ENCODE measurements around the gene TBC1D9B.
A peak's percentile ranks its signal among the peaks of the same experiment; 100 is the strongest.

Gene TBC1D9B

DNA sequence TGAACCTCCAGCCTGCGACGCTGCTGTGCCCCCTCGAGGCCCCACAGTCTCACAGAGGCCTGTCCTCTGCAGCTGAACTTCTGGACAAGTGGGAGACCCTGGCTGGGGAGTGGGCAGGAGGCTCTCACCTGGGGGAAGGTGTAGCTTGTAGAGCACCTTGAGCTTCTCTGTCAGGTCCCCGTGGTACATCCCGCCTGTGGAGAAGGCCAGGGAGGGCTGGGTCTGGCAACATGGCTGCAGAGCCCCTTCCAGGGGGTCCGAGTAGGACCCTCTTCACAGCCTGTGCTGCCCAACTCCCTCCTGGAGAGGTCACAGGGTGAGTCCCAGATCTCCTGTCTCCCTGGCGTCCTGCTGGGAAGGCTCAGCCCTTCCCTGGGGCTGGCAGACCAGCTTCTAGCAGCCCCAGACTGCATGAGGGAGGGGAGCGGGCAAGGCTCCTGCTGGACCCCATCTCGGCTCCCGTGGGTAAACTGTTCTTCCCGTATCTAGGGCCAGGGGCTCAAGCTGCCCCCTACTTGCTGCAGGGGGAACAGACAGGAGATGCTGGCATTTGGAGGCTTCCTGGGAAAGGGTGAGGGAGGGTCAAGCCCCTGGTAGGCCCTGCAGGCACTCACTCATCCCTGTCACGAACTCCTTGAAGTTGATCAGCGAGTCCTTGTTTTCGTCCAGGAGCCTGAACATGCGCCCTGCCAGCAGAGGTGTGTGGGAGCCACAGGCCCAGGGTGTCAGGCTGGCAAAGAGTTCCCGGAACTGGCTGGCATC, 37.9 kb downstream of the TBC1D9B start:
- no peak for DNase-seq (ENCODE audit: low read depth in 2 of 2)

DNA sequence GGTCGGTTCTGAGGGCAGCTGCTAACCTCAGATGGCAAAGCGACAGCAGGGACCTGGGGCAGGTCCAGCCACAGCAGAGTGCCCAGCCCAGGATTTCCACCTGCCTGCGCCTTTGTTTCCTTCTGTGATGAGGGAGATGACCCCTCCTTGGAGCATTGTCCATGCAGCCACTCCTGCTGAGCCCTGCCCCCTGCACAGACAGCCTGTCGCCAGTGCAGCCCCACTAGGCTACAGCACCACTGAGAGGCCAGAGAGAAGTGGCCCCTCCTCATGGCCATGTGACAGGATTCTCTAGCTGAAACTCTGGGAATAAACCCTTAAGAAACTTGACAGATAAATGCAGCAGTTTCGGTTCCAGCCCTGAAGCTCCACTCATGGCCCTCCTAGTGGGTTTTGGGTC, 38.6 kb downstream of the TBC1D9B start:
- no peak for DNase-seq (ENCODE audit: low read depth in 2 of 2)

DNA sequence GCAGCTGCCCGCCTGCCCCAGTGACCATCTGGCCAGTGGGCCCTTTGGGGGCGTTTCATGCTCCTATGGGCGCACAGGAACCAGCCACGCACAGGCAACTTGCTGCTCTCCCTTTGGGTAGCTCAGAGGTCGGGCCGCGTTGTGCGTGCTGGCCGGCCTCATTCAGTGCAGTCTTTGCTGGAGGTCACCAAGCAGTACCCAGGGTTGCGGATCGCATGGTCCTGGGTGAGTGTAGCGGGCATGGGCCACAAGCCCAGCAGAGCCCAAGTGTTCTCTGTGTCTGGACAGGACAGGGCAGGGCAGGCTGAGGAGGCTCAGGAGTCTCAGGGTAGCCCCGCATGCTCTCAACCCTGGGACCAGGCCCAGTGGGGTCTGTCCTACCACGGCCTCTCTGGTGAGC, 39.2 kb downstream of the TBC1D9B start:
- no peak for DNase-seq (ENCODE audit: low read depth in 2 of 2)

DNA sequence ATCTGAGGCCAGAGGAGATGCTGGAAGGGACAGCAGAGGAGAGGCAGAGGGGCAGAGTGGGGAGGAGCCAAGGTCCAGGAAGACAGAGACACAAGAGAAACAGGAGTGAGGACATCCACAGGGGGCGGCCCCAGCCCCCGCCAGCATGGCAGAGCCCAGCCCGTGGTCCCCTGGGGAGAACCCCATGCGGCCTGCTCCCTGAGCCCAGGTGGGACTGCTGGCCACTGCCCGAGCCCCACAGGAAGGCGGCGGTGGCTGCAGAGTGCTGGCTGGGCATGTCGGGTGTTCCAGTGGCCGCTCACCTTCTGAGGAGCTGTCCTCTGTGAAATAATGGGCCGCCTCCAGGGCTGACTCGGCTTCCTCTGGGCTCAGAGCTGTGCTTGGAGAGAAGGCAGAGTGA, 40.2 kb downstream of the TBC1D9B start:
- DNase-seq (ENCODE audit: low read depth in 2 of 2): no peak

DNA sequence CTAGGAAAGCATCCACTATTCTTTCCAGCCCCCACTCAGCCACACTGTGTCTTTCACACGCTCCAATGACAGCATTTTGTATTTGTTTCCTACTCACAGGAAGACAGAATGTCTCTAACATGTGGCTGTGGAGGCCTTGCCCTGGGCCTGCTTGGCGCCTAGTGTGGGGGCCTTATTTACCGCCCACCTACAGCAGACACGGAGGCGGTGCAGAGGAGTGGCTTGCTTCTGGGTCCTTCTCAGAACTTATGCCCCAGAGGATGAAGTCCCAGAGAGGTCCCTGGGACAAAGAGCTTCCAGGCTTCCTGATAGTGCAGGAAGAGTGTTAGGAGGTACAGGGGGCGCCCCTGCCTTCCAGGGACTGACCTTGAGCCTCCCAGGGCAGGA, 40.6 kb downstream of the TBC1D9B start:
- DNase-seq (ENCODE audit: low read depth in 2 of 2): no peak

DNA sequence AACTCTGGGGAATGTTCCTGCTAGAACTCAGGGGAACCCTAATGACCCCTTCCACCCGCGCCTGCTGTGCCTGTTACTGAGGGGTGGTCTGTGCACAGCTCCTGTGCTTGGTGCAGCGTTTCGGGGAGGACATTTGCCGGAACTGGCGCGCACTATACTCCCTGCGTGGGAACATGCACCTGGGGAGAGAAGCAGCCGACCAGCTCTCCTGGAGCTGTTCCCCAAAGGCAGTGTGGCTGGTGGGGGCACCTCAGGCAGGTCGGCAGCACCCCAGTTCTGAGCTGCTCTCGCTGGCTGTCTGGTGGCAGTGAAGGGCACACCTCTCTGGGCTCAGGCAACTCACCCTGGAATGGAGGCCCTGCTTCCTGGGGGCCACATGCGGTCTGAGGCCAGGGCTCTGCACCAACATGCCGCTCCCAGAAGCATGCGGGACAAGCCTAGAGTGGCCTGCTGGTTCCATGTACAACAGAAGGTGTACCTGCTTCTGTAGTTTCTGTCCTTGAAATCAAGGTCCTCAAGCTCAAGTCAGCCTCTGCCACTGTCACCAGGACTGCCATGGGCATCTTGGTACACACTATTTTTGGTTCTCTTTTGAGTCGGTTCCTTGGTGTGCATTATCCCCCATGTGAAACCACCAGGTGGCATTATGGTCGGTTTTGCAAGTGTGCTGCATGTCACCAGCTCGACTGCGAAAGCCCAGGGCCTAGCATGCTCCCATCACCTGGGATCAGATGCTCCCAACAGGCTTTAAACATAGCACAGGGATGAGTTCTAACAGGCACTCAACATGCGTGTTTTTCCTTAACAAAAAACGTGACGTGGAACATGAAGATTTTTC, 41.2 kb downstream of the TBC1D9B start:
- no peak for DNase-seq (ENCODE audit: low read depth in 2 of 2)

DNA sequence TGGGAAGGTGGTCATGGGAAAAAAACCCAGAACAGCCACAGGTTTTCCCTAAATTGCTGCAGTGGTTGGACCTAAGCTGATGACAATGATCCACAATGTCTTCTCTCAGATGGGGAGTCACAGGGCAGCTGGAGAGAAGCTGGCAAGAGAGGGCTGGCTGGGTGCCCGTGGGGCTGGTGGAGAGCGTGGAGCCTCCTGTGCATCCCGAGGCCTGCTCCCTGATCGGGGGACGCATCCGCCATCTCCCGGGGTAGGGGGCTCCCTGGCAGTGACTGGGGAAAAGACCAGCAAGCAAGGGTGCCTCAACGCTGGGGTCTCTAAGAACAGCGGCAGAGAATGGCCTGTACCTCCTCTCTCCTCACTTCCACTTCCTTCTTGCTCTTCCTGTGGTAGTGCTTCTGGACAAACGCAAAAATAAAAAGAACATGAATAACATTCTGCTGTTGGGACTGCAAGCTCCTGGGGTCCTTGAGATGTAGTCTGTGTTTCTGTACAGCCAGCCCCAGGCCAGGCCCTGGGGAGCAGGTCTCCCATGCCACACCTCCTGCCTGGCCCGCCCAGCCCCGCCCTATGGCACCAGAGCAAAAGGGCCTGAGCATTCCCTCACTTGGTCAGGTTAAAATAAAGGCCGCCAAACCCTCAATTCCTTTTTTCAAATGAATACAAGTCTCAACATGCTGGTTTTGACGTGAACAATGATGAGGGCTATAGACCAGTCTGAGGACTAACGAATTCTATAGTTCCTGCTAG, 42.0 kb downstream of the TBC1D9B start:
- no peak for DNase-seq (ENCODE audit: low read depth in 2 of 2)

DNA sequence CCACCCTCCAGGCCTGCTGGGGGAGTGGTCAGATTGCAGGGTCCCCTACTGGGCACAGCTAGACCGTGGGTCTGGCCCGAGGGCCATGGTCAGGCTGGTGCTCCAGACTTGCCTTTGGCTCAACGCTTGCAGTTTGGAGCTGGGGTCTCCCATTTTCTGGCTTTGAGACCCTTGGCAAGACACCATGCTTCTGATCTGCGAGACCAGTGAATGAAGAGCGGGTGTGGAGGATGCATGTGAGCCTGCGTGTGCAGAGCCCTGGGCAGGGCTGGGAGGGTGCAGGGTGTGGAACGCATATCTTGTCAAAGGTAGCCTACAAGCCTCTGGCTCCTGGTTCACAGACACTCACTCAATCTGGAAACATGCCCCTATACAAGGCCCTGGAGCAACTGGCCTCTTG, 43.0 kb downstream of the TBC1D9B start:
- DNase-seq (ENCODE audit: low read depth in 2 of 2): no peak

DNA sequence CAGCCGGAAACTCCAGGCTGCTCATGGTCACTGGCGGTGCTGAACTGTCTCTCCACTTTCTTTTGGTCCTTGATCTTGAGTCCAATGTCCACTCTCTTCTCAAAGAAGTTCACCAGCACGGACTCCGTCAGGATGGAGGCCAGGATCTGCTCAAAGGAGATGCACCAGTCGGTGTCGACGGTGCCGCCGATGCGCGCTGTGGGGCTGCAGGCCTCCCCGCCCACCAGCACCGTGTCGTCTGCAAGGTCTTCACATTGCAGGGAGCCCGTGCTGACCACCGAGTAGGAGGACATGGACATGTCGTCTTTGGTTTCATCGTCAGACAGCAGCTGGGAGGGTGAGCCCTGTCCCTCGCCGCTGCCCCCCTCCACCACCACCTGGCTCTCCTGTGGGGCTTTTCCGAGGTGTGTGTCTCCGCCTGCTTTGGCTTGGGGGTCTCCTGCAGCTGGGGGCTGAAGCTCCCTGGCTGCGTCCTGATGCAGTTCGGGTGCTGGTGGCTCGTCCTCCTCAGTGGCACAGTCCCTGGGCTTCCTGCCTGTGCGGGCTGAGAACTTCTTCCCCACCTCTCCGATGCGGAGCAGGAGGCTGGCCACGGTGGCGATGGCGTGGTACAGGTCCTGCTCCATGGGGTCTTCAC, 44.1 kb downstream of the TBC1D9B start:
- no peak for DNase-seq (ENCODE audit: low read depth in 2 of 2)

DNA sequence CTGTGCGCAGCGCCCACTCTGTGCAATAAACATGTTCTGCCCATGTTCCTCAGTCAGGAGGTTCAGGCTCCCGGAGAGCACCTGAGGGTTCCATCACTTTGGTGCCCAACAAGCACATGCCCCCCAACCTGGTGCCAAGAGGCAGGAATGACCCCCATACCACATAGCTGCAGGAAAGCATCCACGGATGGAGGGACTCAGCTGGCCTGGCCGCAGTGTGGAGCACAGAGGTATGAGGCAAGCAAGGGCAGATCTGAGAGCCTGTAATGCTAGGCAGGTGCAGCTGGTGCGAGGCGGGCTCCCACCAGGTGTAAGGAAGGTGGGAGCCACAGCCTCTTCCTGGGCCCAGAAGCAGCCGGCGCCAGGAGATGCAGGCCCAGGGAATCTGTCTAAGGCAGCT, 44.8 kb downstream of the TBC1D9B start:
- no peak for DNase-seq (ENCODE audit: low read depth in 2 of 2)

DNA sequence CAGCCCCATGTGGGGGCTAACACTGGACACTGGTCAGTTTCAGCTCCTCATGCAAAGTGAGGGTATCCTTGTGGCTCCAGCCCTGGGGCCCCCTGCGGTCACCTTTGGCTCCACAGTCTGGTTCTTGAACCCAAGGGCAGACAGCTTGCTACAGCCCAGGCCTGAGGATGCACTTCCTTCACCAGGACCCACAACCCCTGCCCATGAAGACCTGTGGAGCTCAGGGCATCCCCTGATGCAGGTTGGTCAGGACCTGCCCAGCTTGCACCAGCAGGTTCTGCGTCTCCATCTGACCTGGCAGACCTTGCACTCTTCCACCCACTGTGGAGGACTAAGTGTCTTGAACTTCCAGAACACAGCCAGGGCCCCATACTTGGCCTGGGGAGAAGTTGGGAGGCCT, 45.4 kb downstream of the TBC1D9B start:
- DNase-seq (ENCODE audit: low read depth in 2 of 2): no peak

DNA sequence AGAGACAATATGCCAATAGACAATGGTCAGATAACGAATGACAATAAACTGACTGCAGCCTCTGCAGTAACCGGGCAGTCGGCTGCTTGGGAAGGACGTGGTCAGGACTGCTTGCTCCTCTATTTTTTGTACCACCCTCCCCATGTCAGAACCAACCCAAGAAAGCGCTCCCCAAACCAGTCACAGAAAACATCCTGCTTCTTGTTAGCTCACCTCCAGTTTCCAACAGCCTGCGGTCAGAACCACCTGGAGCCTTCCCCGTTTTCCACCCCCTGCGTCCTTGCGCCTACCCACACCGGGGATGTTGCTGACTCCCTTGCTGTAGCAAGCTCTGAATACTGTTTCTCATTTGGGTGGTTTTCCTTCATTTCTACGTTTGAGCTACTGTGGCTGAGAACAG, 47.4 kb downstream of the TBC1D9B start:
- DNase-seq (ENCODE audit: low read depth in 2 of 2): no peak

DNA sequence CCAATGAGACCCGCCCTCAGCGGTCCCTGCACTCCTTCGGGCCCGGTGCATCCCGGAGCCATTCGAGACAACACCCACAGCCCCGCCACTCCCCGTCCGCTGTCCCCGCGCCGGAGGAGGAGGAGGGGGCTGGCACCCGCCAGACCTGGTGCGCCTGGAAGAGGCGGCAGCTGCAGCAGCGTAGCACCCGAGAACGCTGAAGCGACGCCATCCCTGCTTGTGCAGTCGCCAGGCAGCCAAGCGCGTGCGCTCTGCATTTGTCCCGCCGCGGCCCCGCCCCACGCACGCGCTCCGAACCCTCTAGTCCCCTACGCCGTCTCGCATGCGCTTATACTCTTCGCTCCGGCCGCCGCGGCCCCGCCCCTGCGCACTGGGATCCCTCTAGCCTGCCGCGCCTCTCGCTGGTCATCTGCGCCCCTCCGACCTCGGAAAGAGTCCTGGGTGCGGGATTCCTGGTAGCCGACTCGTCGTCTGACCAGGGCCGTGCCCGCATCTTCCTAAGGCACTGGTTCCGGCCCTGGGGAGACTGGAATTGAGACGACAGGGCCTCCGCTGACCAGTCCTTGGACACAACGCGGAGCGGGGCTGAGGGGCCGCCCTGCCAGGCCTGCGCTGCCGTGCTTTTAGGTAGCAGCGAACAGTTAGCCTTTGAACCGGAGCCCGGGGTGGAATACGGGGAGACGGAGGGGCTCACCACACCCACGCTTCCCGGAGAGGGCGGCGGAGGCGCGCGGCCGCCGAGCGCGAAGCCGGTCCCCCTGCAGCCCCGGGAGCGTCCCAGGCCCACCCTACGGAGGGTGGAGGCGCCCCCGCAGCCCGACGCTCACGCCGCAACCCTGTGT, 48.9 kb downstream of the TBC1D9B start, which contains the start of gene MRNIP:
Gene MRNIP (minus strand): TSS at position 232 of the 842 bp plus-strand sequence. CDS start 21 bp downstream, at position 211.
- peak; percentile 81 to 92 for DNase-seq (ENCODE audit: low read depth in 2 of 2)

DNA sequence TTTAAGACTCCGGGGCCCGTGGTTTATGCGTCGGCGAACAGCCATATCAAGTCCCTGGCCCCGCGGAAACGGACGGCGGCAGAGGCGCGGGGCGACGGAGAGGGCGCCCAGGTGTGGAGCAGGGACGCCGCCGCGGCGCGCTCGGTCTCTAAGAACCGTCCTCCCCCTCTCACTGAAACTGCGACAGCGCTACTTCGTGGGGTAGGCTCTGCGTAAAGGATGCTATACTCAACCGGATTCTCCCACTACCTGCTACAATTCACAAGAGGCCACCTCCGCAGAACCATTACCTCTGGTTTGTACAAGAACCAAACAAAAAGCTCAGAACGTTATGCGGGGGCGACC, 49.5 kb downstream of the TBC1D9B start:
- DNase-seq (ENCODE audit: low read depth in 2 of 2): peak; percentile 45 to 51

DNA sequence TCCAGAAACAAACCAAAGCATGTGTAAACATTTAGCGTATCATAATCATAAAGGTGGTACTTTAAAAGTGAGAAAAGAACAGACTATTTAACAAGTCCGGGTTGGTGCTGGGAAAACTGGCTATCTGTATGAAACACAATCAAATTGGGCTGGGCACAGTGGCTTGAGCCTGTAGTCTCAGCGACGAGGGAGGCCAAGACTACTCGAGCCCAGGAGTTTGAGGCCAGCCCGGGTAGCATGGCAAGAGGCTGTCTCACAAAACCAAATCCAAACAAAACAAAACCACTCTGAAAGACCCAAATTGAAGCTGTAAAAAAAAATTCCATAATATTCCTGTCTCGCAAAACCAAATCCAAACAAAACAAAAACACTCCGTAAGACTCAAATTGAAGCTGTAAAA, 53.3 kb downstream of the TBC1D9B start:
- DNase-seq (ENCODE audit: low read depth in 2 of 2): no peak

DNA sequence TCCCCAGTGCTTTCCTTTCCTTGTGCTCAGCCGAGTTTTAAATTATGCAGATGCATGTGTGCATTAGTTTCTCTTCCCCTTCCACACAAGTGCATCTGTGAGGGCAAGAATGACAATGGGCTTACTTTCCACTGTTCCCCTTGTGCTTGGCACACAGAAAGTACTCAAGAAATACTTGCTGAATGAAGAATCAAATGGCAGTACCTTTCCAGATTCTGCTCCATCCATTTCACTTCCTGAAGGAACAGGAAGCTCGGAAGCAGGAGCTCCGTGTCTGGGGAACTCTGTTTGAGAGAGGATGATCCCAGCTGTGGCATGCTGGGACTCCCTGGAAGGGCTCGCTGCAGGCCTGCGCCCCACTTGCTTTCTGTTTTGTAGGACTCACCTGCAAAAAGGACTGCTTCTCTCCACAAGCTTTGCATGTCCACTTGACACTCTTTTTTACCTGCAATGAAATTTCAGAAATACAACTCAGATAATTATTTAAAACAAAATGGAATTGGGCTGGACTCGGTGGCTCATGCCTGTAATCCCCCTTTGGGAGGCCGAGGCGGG, 54.6 kb downstream of the TBC1D9B start:
- no peak for DNase-seq (ENCODE audit: low read depth in 2 of 2)

DNA sequence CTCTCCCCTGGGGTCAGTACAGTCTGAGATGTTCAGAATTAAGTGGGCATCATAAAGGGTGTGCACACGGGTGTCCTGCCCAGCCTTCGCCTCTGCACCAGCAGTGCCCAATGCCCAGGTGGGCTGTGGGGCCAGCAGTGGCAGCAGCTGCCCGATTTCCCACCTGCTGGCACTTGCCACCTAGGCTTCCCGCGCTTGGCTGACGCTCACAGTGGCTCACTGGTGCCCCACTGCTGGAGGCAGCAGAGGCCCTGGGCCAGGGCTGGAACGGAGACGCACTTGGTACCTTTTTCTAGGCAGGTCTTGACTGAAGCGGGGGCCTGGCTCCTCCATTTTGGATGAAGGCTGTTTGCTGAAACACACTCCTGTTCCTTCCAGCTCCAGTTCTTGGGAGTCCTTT, 66.1 kb downstream of the TBC1D9B start:
- DNase-seq (ENCODE audit: low read depth in 2 of 2): no peak

DNA sequence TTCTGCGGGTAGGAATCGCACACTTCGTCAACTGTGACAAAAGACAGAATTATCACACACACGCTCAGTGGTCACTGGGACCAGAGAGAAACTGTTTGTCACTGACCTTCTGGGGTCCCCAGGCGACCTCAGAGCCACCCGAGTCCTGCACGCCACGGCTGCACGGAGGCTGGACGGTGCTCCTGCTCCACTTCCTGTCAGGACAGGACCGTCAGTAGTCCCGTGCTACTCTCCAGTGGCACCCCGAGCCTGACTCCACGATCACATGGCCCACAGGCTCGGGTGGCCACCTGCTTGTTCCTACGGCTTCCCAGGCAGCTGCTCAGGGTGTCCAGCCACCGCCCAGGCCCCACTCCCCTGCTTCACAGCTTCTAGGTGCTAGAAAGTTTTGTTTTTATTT, 66.9 kb downstream of the TBC1D9B start:
- no peak for DNase-seq (ENCODE audit: low read depth in 2 of 2)

DNA sequence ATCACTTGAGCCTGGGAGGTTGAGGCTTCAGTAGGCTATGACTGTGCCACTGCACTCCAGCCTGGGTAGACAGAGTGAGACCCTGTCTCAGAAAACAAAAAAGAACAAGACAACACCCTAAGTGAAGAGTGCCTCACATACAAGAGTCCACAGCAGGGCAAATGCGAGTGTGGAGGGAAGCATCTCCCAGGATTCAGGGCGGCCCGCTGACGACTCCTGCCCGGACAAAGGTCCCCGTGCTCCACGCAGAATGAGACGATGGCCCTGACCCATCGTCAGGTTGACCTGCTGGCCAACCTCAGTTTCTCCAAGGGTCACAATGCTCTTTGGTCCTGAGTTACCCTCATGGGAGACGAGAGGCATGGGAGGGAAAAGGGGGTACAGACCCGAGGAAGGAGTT, 67.4 kb downstream of the TBC1D9B start:
- DNase-seq (ENCODE audit: low read depth in 2 of 2): no peak

DNA sequence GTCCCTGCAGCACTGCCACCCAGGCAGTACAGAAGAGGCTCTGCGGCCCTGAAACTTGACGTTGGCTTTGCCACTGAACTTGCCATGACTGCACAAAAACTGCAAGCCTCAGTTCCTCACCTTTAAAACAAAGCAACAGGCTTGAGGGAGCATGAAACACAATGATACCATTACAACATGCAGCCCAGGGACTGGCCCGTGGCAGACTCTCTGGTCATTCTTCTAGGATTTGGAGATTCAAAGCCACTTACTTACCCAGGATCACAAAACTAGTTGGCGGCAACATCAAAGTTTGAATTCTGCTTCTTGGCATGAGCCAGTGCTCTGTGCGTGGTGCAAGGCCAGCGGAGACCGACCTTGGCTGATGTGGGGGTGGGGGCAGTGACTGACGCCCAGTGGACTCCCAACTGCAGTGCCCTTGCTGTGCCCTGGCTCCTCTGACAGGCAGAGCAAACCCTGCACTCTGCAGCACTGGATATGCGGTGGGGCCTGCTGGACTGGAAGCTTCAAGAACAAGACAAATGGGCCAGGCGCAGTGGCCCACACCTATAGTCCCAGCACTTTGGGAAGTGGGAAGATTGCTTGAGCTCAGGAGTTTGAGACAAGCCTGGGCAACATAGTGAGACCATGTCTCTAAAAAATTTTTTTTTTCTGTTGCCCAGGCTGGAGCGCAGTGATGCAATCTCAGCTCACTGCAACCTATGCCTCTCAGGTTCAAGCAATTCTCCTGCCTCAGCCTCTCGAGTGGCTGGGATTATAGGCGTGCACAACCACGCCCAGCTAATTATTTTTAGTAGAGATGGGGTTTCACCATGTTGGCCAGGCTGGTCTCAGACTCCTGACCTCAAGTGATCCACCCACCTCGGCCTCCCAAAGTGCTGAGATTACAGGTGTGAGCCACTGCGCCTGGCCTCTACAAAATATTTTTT, 68.1 kb downstream of the TBC1D9B start:
- no peak for DNase-seq (ENCODE audit: low read depth in 2 of 2)
